GM18519 (cell line): ENCODE results near the gene CAMTA1.
"Not testable (repeated sequence)": the region's sequence is repeated elsewhere in the genome, so short reads cannot be mapped to it uniquely, and the experiment has no call there.

Experiments
- ATAC-seq: cut with Tn5 transposase; IDR thresholded peaks from one replicate; pipeline ENCODE4 v1.9.1; 2021; ENCODE audit warnings: mild to moderate bottlenecking, moderate library complexity; ENCODE audit not compliant: unreplicated experiment, low FRiP score

The CAMTA1 gene

GRCh38 chr1:6842301-6842700, 57.0 kb downstream of the CAMTA1 start:
- no peak for ATAC-seq

- ATAC-seq = not testable (repeated sequence)
Observed at GRCh38 chr1:6845786-6846185, 60.5 kb downstream of the CAMTA1 start.

DNA sequence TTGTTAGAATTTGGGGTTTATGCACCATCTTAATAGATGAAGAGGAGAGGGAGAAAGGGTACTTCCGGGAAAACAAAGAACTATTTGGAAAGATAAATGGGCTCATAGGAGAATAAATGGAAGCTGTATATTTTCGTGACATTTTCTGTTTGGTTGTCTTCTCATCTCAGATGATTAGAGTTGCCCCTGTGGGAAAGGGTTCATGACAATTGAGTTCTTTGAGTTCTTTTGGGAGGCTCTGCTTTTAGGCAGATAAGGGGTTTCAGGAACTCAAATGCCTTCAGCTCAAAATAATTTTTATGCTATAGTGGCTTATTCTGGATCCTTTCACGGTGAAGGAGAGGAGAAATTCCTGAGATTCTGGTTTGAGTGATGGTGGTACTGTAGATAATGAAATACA, 63.6 kb downstream of the CAMTA1 start:
- no peak for ATAC-seq

- ATAC-seq = no peak
Observed at GRCh38 chr1:6850537-6850936, 65.3 kb downstream of the CAMTA1 start.

DNA sequence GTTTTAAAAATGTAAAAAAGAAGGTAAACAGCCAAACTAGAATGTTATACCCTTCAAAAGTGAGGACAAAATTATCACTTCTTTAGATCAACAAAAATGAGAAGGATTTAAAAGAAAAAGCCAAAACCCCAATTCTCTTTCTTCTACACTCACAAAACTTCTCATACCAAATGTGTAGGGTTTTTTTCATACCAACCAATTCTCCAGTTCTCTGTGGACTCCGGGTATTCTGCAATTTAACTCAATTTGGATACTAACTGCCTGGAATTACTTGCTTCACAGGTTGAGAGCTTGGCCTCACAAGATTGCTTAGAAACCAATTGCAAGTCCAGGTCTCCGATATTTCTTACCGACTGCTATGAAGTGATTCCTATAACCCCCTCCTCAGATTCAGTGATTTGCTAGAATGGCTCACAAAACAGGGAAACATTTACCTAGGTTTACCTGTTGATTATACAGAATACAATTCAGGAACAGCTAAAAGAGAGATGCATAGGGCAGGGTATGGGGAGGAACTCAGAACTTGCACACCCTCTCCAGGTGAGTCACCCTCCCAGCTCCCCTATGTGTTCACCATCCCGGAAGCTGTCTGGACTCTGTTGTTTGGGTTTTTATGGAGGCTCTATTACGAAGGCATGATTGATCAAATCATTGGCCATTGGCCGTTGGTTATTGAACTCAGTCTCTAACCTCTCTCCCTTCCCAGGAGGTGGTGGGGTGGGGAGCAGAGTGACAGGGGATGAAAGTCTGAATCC, 67.1 kb downstream of the CAMTA1 start:
- ATAC-seq = no peak

DNA sequence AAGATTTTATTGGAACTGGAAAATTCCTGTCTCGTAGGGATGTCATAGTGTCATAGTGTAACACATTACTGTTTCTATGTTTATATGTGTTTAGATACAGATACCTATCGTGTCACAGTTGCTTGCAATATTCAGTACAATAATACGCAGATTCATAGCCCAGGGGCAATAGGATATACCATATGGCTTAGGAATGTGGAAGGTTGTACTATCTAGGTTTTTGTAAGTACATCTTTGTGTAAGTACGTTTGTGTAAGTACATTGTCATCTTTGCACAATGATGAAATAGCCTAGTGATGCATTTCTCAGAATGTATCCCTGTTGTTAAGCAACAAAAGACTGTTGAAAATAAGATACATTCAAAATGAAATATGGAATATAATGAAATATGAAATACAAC, 68.9 kb downstream of the CAMTA1 start:
- no peak for ATAC-seq

DNA sequence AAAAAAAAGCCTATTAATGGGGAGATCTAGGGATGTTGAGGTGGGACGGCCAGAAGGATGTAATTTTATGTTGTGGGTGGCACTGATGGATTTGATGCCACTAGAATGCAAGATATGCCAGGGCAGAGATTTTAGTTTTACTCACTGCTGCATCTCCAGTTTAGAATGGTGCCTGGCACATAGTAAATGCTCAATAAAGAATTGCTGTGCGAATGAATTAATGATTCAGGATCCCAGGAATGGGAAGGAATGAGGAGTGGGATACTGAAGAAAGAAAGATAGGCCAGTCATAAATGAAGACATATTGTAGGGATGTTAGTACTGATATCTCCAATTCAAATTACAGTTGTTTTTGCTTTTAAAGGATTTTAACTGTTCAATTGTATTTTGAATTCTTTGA, 72.6 kb downstream of the CAMTA1 start:
- no peak for ATAC-seq

GRCh38 chr1:6858596-6858995, 73.3 kb downstream of the CAMTA1 start:
- ATAC-seq = no peak

DNA sequence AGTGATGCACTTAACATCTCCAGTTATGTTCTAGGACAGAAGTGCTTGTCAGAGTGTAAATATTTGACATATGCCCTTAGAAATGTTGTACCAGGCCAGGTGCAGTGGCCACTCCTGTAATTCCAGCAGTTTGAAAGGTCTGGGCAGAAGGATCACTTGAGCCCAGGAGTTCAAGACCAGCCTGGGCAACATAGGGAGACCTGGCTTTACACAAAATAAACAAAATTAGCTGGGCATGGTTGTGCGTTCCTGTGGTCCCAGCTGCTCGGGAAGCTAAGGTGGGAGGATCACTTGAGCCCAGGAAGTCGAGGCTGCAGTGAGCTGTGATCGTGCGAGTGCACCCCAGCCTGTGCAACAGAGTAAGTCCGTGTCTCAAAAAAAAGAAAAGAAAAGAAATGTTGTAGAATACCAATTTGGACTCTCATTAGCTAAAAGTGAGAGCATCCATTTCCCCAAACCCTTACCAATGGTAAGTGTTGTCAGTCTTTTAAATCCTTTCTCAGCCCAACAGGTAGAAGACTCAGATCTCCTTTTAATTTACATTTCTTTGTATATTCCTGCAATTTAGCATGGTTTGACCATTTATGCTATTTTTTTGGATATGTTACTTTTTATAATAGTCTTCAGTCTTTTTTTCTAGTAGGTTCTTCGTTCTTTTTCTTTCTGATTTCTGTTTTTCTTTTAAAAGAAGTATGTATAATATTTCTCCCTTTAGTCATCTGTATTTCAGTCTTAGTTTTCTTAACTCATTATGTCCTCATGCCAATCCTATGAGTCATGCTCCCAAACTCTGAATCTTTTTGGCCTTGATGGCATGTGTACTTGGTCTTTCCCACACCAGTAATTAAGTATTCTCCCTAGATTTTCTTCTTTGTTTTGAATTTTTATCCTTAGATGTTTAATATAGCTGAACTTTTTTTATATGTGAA, 74.4 kb downstream of the CAMTA1 start:
- no peak for ATAC-seq

DNA sequence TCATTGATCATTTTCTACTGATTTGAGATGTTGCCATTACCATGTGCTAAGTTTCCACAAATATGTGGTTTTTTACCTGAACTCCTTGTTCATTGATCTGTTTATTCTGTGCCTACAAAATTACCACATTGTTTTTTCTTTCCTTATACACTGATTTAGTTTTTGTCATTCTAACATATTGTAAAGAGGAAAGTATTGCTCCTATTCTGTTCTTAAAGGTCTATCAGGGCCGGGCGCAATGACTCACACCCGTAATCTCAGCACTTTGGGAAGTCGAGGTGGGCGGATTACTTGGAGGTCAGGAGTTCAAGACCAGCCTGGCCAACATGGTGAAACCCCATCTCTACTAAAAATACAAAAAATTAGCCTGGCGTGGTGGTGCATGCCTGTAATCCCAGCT, 75.1 kb downstream of the CAMTA1 start:
- no peak for ATAC-seq

- no peak for ATAC-seq
Observed at GRCh38 chr1:6861075-6861724, 75.9 kb downstream of the CAMTA1 start.

GRCh38 chr1:6862906-6863305, 77.7 kb downstream of the CAMTA1 start:
- no peak for ATAC-seq

GRCh38 chr1:6864166-6864565, 78.9 kb downstream of the CAMTA1 start:
- ATAC-seq = no peak

GRCh38 chr1:6866825-6867224, 81.6 kb downstream of the CAMTA1 start:
- no peak for ATAC-seq

DNA sequence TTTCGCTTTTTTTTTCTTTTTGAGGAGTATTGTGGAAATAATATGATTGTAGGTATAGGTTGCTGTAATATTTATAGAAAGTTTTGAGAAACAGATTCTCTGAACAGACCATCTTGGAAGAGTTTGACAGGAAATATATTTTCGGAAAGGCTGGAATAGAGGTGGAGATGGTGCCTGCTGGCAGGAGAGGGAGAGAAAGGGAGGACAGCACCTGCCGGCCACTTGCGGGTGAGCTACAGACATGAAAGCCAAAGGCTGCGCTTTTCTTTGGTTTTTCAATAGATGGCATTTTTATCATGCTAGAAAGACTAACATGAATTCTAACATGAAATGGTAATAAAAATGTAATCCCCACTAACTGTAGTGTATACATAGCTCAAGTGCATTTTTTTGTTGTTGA, 82.1 kb downstream of the CAMTA1 start:
- no peak for ATAC-seq

GRCh38 chr1:6867729-6868659, 82.7 kb downstream of the CAMTA1 start:
- no peak for ATAC-seq

GRCh38 chr1:6868660-6869380, 83.6 kb downstream of the CAMTA1 start:
- no peak for ATAC-seq

GRCh38 chr1:6869545-6869944, 84.3 kb downstream of the CAMTA1 start:
- no peak for ATAC-seq

DNA sequence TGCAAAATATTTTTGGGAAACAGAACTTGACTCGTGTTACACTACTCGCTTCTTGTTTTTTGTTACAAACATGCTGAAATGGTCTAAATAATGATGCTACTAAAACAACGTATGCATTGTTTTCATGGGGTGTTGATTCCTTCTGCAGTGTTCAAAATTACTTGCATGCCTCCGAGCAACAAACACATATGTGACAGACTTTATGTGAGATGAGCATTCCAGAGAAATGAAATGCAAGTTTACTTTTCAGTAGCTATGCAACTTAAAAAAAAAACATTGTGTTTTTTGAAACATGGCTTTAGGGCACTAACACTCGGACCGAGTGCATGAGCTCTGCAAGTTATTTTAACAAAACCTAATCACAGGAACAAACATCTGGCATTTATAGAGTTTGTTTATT, 84.8 kb downstream of the CAMTA1 start:
- no peak for ATAC-seq

GRCh38 chr1:6870571-6870970, 85.3 kb downstream of the CAMTA1 start:
- ATAC-seq = no peak
